Lower leg skin (tissue), 4 donors: ENCODE results near the gene ZSWIM7. TPM values are rescaled to one million over a fixed set of nuclear protein-coding genes. Genes with fewer than 3 reads are reported as not detected.

Experiments
- DNase-seq, 2 donors: peaks; one replicate each; pipeline ENCODE4 v3.0.0-alpha.2; 2019; ENCODE audit warnings: low spot score in 2 of 2
- H3K4me3 ChIP-seq: fragments of 200-600 bp; sonication (generic); 2 replicates; pipeline ENCODE4 v1.5.1; 2017; ENCODE audit warnings: mild to moderate bottlenecking, low read depth; ENCODE audit not compliant: poor library complexity, severe bottlenecking
- CTCF ChIP-seq, 3 donors: fragments of 450-650 bp; IDR thresholded peaks; one replicate each; pipeline ENCODE4 v1.5.1; 2016; ENCODE audit warnings: antibody characterized with exemption in 3 of 3, mild to moderate bottlenecking in 3 of 3, moderate library complexity in 2 of 3
- POLR2A ChIP-seq, 2 donors: fragments of 450-650 bp; IDR thresholded peaks; one replicate each; pipeline ENCODE4 v1.6.1; 2016 to 2017; ENCODE audit warnings: antibody characterized with exemption in 2 of 2, mild to moderate bottlenecking in 1 of 2, moderate library complexity in 1 of 2
- WGBS, 2 donors: methylation state at CpG; one replicate each; pipeline ENCODE4 v1.1.5; 2018; 5-methylcytosine and 5-hydroxymethylcytosine counted together
- intact Hi-C: fragments of 100-400 bp; cut with DNase I; formaldehyde crosslinking; loops from one replicate; pipeline ENCODE4 v1.15.0; 2023; ENCODE audit warnings: low total_unique reads
- total RNA-seq, 4 donors: library from RNA; depleted of rRNA; stranded (reverse); fragments of >200 nt; gene quantifications; one replicate each; pipeline ENCODE4 v1.1.0, GENCODE V29; 2016

ZSWIM7 gene
- total RNA-seq, 4 donors from 2014 or later, result 11.1 to 16.5 (median 13.1) TPM

- intact Hi-C loops, result no loop called here
- 48 to 63% methylated on average over 6 of the region's 6 CpGs for whole genome bisulfite sequencing, 2 donors
- no peak for DNase-seq
- TF ChIP-seq POLR2A (IDR thresholded peaks at IDR 0.05) (no peak), CTCF (IDR thresholded peaks at IDR 0.05) (no peak)
- no peak overlapping the region for H3K4me3 ChIP-seq
Observed at GRCh38 chr17:15965528-15965927, 34.0 kb downstream of the ZSWIM7 start.

GRCh38 chr17:15963670-15964110 is 35.8 kb downstream of the ZSWIM7 start:
- no peak overlapping the region for H3K4me3 ChIP-seq
- intact Hi-C loops, result no loop called here
- WGBS, 2 donors, result 47 to 57% methylated on average over 3 to 4 of the region's 4 CpGs
- DNase-seq, result no peak
- TF ChIP-seq POLR2A (IDR thresholded peaks at IDR 0.05) (no peak), CTCF (IDR thresholded peaks at IDR 0.05) (no peak)

DNA sequence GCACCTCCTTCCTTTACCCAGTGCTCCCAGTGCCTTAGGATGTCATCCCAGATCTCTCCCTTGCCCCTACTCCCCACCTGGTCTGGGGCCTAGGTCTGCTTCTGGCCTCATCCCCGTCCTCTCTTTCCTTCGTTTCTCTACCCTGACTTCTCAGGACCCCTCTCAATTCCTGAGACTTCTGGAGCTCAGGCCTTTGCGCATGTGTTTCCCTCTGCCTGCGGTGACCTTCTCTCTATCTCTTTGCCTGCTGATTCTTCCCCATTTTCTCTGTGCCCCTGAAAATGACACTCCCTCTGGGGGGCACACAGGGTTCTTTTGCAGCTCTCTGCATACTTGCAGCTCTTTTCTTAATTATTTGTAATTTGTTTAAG is 41.0 kb downstream of the ZSWIM7 start:
- no peak overlapping the region for H3K4me3 ChIP-seq
- DNase-seq, result no peak
- intact Hi-C loops, result no loop called here
- TF ChIP-seq POLR2A (IDR thresholded peaks at IDR 0.05) (no peak), CTCF (IDR thresholded peaks at IDR 0.05) (no peak)
- WGBS, 2 donors, result 79 to 88% methylated on average over 4 of the region's 4 CpGs

DNA sequence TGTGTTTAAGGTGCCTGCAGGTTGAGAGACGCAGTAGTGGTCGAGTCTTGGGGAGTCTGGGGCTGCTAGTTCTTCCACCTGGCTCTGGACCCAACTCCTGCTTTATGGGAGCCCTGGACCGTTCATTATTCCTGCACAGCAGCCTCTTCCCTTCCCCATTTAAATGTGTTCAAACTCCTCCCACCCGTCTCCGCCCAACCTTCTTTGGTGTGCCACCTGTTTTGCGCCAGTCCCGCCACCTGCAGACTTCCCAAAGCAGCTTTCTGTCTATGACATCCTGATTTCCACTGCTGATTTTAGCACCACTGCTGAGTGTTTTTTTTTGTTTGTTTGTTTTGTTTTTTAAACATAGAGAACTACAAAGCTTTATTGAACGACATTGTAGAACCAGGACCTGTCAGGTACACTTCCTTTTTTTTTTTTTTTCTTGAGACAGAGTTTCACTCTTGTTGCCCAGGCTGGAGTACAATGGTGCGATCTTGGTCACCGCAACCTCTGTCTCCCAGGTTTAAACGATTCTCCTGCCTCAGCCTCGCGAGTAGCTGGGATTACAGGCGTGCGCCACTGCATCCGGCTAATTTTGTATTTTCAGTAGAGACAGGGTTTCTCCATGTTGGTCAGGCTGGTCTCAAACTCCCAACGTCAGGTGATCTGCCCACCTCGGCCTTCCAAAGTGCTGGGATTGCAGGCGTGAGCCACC is 41.7 kb downstream of the ZSWIM7 start:
- intact Hi-C loops, result no loop called here
- DNase-seq, result no peak
- 86 to 90% methylated on average over 18 of the region's 19 CpGs for WGBS, 2 donors

DNA sequence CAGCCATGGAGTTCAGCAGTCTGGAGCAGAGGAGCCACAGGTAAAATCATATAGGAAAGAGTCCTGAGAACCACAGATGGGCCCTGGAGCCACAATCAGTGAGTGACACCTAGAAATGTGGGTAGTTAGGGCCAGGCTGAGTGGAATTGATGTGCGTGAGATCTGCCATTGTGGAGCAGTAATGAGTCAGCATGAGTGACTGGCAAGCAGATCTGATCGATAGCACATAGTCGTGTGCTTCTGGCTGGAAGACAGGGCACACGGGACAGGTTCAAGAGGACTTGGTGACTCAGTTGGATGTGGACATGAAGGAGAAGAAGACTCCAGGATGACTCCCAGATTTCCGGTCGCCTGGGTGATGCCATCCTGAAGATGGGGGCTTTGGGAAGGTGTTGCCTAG is 42.3 kb downstream of the ZSWIM7 start:
- intact Hi-C loops, result no loop called here
- TF ChIP-seq POLR2A (IDR thresholded peaks at IDR 0.05) (no peak), CTCF (IDR thresholded peaks at IDR 0.05) (no peak)
- DNase-seq, result no peak
- H3K4me3 ChIP-seq, result no peak overlapping the region
- 65 to 71% methylated on average over 6 of the region's 6 CpGs for WGBS, 2 donors

More for the DNA sequence above, 41.7 kb downstream of the ZSWIM7 start:
- H3K4me3 ChIP-seq, result no peak overlapping the region
- no peak for TF ChIP-seq CTCF (IDR thresholded peaks at IDR 0.05)
- no peak for TF ChIP-seq POLR2A (IDR thresholded peaks at IDR 0.05)
